Endothelial cell of umbilical vein (primary cell): ENCODE measurements around the gene PHF23. TPM values are rescaled to one million over a fixed set of nuclear protein-coding genes. Genes with fewer than 3 reads are reported as not detected.

Experiments
- BruUV-seq: library from RNA; stranded (reverse); fragments of 400-500 nt; replicated peaks from 2 replicates; lab custom pipeline; 2021; lab: Mats Ljungman, UMichigan
- CTCF ChIA-PET: fragments of 300-600, 350-600 bp; sonication (Branson Sonifier 250); formaldehyde crosslinking; loops from one replicate; lab custom pipeline; 2021; ENCODE audit warnings: antibody characterized with exemption, inconsistent platforms; lab: Charles Lee
- POLR2A ChIA-PET: fragments of 300-600, 350-600 bp; sonication (Branson Sonifier 250); formaldehyde crosslinking; loops from one replicate; lab custom pipeline; 2021; ENCODE audit warnings: antibody characterized with exemption, inconsistent platforms; lab: Charles Lee
- DNase-seq: peaks from one replicate; pipeline ENCODE4 v3.0.0-alpha.2; 2011; ENCODE audit warnings: low read depth, low spot score
- FAIRE-seq: peaks from 2 replicates; lab custom pipeline; 2011; peaks lifted over from hg19 to GRCh38; lab: Jason Lieb, UNC
- H2AFZ ChIP-seq: 2 replicates; pipeline ENCODE4 v1.6.0; 2012; ENCODE audit warnings: low read depth, low read length, control low read depth, inconsistent platforms
- H3K27ac ChIP-seq: 2 replicates; pipeline ENCODE4 v1.5.1; 2011; ENCODE audit warnings: low read depth, mild to moderate bottlenecking, control low read depth, low read length, moderate library complexity; ENCODE audit not compliant: insufficient read depth
- H3K27me3 ChIP-seq, 2 experiments: 2 replicates each; pipeline versions ENCODE4 v1.6.0 to v1.6.1; 2011; ENCODE audit warnings: low read length in 2 of 2, mixed read lengths in 1 of 2; ENCODE audit not compliant: control insufficient read depth in 2 of 2, insufficient read depth in 2 of 2
- H3K36me3 ChIP-seq, 2 experiments: 2 replicates in 1 of 2; 3 replicates in 1 of 2; pipeline ENCODE4 v1.5.1; 2011; ENCODE audit warnings: low read length in 2 of 2, mild to moderate bottlenecking in 1 of 2, moderate library complexity in 1 of 2; ENCODE audit not compliant: control insufficient read depth in 2 of 2, insufficient read depth in 2 of 2; ENCODE audit errors: extremely low read depth in 1 of 2
- H3K4me1 ChIP-seq: 3 replicates; pipeline ENCODE4 v1.5.1; 2011; ENCODE audit warnings: mild to moderate bottlenecking, low read length; ENCODE audit not compliant: control insufficient read depth, insufficient read depth; ENCODE audit errors: extremely low read depth
- H3K4me2 ChIP-seq: 2 replicates; pipeline ENCODE4 v1.6.1; 2011; ENCODE audit warnings: low read length, control low read depth, mixed read lengths; ENCODE audit not compliant: insufficient read depth
- H3K4me3 ChIP-seq, 3 experiments: fragments of 200-600 bp in 1 of 3; sonication (generic), shearing (Covaris generic) in 1 of 3; replicated peaks in 1 of 3; 2 replicates each; pipeline ENCODE4 v1.5.1; 2011 to 2016; ENCODE audit warnings: control low read depth in 3 of 3, low read length in 3 of 3, mild to moderate bottlenecking in 2 of 3, inconsistent platforms in 1 of 3, low read depth in 1 of 3, moderate library complexity in 1 of 3; ENCODE audit not compliant: insufficient read depth in 1 of 3
- H3K79me2 ChIP-seq: 2 replicates; pipeline ENCODE4 v1.6.0; 2012; ENCODE audit warnings: low read length, inconsistent platforms; ENCODE audit not compliant: control insufficient read depth, insufficient read depth
- H3K9ac ChIP-seq: replicated peaks from 2 replicates; pipeline ENCODE3; 2011; ENCODE audit warnings: low read length, control low read depth; ENCODE audit not compliant: insufficient read depth; ENCODE audit errors: extremely low read depth
- H3K9me1 ChIP-seq: replicated peaks from 3 replicates; pipeline ENCODE4 v1.6.0; 2011; ENCODE audit warnings: mild to moderate bottlenecking, low read length; ENCODE audit not compliant: control insufficient read depth, insufficient read depth; ENCODE audit errors: extremely low read depth
- H3K9me3 ChIP-seq: replicated peaks from 2 replicates; pipeline ENCODE4 v1.5.1; 2012; ENCODE audit warnings: low read length, inconsistent platforms; ENCODE audit not compliant: control insufficient read depth, insufficient read depth
- H4K20me1 ChIP-seq: replicated peaks from 2 replicates; pipeline ENCODE3; 2011; ENCODE audit warnings: mild to moderate bottlenecking, low read length; ENCODE audit not compliant: control insufficient read depth, insufficient read depth; ENCODE audit errors: extremely low read depth
- EZH2 ChIP-seq: IDR thresholded peaks from 2 replicates; pipeline ENCODE4 v1.6.1; 2012; ENCODE audit warnings: borderline replicate concordance, low read depth, mild to moderate bottlenecking, moderate library complexity, low read length, inconsistent platforms; ENCODE audit not compliant: severe bottlenecking
- FOS ChIP-seq: IDR thresholded peaks from 2 replicates; pipeline ENCODE4 v1.6.1; 2011; ENCODE audit warnings: mild to moderate bottlenecking, low read length, moderate library complexity, borderline replicate concordance; ENCODE audit not compliant: insufficient read depth
- JUN ChIP-seq: IDR thresholded peaks from 2 replicates; pipeline ENCODE4 v1.6.1; 2011; ENCODE audit warnings: borderline replicate concordance, low read depth; ENCODE audit not compliant: insufficient read length, insufficient read depth
- POLR2A ChIP-seq: IDR thresholded peaks from 2 replicates; pipeline ENCODE4 v1.6.1; 2012; ENCODE audit warnings: low read depth, mild to moderate bottlenecking, control low read depth, low read length
- POLR2AphosphoS5 ChIP-seq: IDR thresholded peaks from 2 replicates; pipeline ENCODE4 v1.6.1; 2012; ENCODE audit warnings: low read depth, mild to moderate bottlenecking, control low read depth, low read length, moderate library complexity; ENCODE audit not compliant: insufficient read depth
- dilution Hi-C: fragments of 300-500 bp; cut with MboI; formaldehyde crosslinking; loops from one replicate; pipeline ENCODE4 v1.15.0; 2019; ENCODE audit warnings: low sequenced_read_pairs; ENCODE audit not compliant: extremely low pct_ligation_motif_present
- intact Hi-C: fragments of 100-400 bp; cut with micrococcal nuclease; formaldehyde crosslinking; loops from one replicate; pipeline ENCODE4 v1.10.0; 2022
- polyA plus RNA-seq, 4 experiments: library from polyadenylated mRNA; depleted of rRNA in 3 of 4; stranded (reverse) in 3 of 4; unstranded in 1 of 4; fragments of >200 nt; gene quantifications; 2 replicates each; pipeline versions ENCODE4 v1.2.1 to v1.2.3, GENCODE V29; 2011 to 2012; ENCODE audit warnings: missing spikeins in 1 of 4
- total RNA-seq: library from RNA; stranded (reverse); gene quantifications from 2 replicates; pipeline ENCODE4 v1.2.3, GENCODE V29; 2021
- TF ChIP-seq, protein P1 (sequence below): IDR thresholded peaks from 2 replicates; pipeline ENCODE4 v1.6.1; 2011; ENCODE audit not compliant: insufficient read depth, insufficient read length

Gene PHF23
- total and polyA plus RNA-seq, 2 donors (not counting 3 experiments of a cell fraction or from before 2014, with no cell fraction given) = 35.6 to 54.7 TPM

DNA sequence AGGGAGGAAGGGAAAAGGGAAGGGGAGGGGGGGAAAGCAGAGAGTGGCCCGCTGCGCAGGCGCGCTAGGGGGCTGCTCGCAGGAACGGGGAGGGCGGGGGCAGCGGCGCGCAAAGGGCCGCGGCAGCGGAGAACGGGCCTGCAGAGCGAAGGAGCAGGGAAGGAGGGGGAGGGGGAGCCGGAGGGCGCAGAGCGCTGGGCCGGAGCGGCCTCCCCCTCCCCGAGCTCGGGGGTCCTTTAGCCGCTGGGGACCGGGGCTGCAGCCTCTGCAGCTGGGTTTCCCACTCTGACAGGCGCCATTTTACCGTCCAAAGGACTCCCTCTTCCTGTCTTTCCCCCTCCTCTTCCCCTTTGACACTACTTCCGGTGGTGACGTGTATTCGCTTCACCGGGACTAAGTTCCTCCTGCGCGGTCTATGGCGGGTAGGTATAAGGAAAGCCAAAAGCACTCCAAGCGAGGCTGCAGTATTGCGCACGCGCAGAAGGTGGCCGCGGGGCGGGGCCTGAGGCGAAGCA lies 12.5 kb upstream of the PHF23 start, which contains the start of gene CTDNEP1:
Gene CTDNEP1, minus strand, starts transcription at position 74 of the 515 bp plus-strand sequence. CDS start 438 bp downstream, outside the sequence.
- H3K27ac ChIP-seq = peak within 1 kb of the TSS; percentile 95
- peak; percentile 96 for FAIRE-seq
- H3K4me1 ChIP-seq = peaks cover 23% of the 10 kb centered on the region
- ChIA-PET CTCF (interaction anchor here (0.6 to 1.2 kb wide), 3 partner anchors 9 to 53 kb away, joined by 3 to 5 read pairs (median 3); no protein-coding TSS in a partner anchor), POLR2A (no interaction called here)
- intact Hi-C loops = loop anchor here (1.0 to 5.0 kb wide), 6 partner anchors 10 to 186 kb away; partner anchors contain the start of genes FGF11, PHF23, SLC2A4 and TMEM102
- H4K20me1 ChIP-seq = no peaks in the 10 kb centered on the region
- no peaks in the 10 kb centered on the region for H3K9me1 ChIP-seq
- TF ChIP-seq POLR2AphosphoS5 (no peak), EZH2 (no peak), JUN (no peak), FOS (no peak), POLR2A (peak; percentile 69)
- TF ChIP-seq, protein P1, sequence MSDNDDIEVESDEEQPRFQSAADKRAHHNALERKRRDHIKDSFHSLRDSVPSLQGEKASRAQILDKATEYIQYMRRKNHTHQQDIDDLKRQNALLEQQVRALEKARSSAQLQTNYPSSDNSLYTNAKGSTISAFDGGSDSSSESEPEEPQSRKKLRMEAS = no peak
- peak within 1 kb of the TSS; percentile 94 for H3K9ac ChIP-seq
- peak within 1 kb of the TSS; percentile 90 for H3K4me2 ChIP-seq
- no peaks in the 10 kb centered on the region for H3K27me3 ChIP-seq
- peaks cover 3 to 13% of the 10 kb centered on the region in 2 experiments for H3K36me3 ChIP-seq
- no peaks in the 10 kb centered on the region for H3K9me3 ChIP-seq
- H3K79me2 ChIP-seq = peaks cover 61% of the 10 kb centered on the region
- dilution Hi-C loops = no loop called here
- peak within 1 kb of the TSS; percentile 57 to 87 (median 83) for H3K4me3 ChIP-seq
- no TSS peak for BruUV-seq
- DNase-seq = no peak
- H2AFZ ChIP-seq = peak within 1 kb of the TSS; percentile 82
